Neural progenitor cell (in vitro differentiated cells): ENCODE results near the gene PSME3IP1. TPM values are rescaled to one million over a fixed set of nuclear protein-coding genes. Genes with fewer than 3 reads are reported as not detected.

Experiments used
- DNase-seq: peaks from one replicate; pipeline ENCODE4 v3.0.0-alpha.2; 2016; ENCODE audit warnings: low spot score
- H2AFZ ChIP-seq: fragments of 200-600 bp; sonication (generic); replicated peaks from 2 replicates; pipeline ENCODE4 v1.6.1; 2016; ENCODE audit warnings: antibody characterized with exemption
- H3F3A ChIP-seq: fragments of 200-600 bp; sonication (generic); 2 replicates; pipeline ENCODE4 v1.6.1; 2016; ENCODE audit warnings: antibody characterized with exemption, low read depth
- H3K27ac ChIP-seq: fragments of 200-600 bp; sonication (generic); 2 replicates; pipeline ENCODE4 v1.5.1; 2016; ENCODE audit warnings: mild to moderate bottlenecking
- H3K27me3 ChIP-seq: fragments of 200-600 bp; sonication (generic); 2 replicates; pipeline ENCODE4 v1.6.1; 2016; ENCODE audit warnings: mild to moderate bottlenecking, moderate library complexity
- H3K36me3 ChIP-seq: fragments of 200-600 bp; sonication (generic); 2 replicates; pipeline ENCODE4 v1.5.1; 2016
- H3K4me1 ChIP-seq: fragments of 200-600 bp; sonication (generic); 2 replicates; pipeline ENCODE4 v1.6.1; 2016; ENCODE audit warnings: mixed run types
- H3K4me2 ChIP-seq: fragments of 200-600 bp; sonication (generic); 2 replicates; pipeline ENCODE4 v1.6.1; 2016
- H3K4me3 ChIP-seq: fragments of 200-600 bp; sonication (generic); 2 replicates; pipeline ENCODE4 v1.5.1; 2016
- H3K79me2 ChIP-seq: fragments of 200-600 bp; sonication (generic); 2 replicates; pipeline ENCODE4 v1.6.1; 2016; ENCODE audit warnings: low read depth
- H3K9ac ChIP-seq: fragments of 200-600 bp; sonication (generic); 2 replicates; pipeline ENCODE4 v1.6.1; 2016
- H3K9me3 ChIP-seq: fragments of 200-600 bp; sonication (generic); 2 replicates; pipeline ENCODE4 v1.5.1; 2016; ENCODE audit warnings: low read depth
- H4K20me1 ChIP-seq: fragments of 200-600 bp; sonication (generic); 2 replicates; pipeline ENCODE4 v1.6.1; 2016; ENCODE audit warnings: low read depth
- H3K27ac Mint-ChIP-seq: 3 replicates; pipeline ENCODE4 v1.8.0; 2021; ENCODE audit warnings: mixed read lengths
- H3K27me3 Mint-ChIP-seq: 2 replicates; pipeline ENCODE4 v1.8.0; 2022; ENCODE audit warnings: low read depth, mild to moderate bottlenecking, inconsistent platforms, moderate library complexity, mixed read lengths; ENCODE audit not compliant: insufficient read depth
- H3K36me3 Mint-ChIP-seq: 3 replicates; pipeline ENCODE4 v1.8.0; 2021; ENCODE audit warnings: mixed read lengths
- H3K4me1 Mint-ChIP-seq: 3 replicates; pipeline ENCODE4 v1.8.0; 2021; ENCODE audit warnings: mixed read lengths
- H3K4me3 Mint-ChIP-seq: 3 replicates; pipeline ENCODE4 v1.8.0; 2021; ENCODE audit warnings: mild to moderate bottlenecking, moderate library complexity, mixed read lengths
- H3K9me3 Mint-ChIP-seq: 3 replicates; pipeline ENCODE4 v1.8.0; 2020; ENCODE audit warnings: mixed read lengths
- CTCF ChIP-seq: fragments of 200-600 bp; sonication (generic); IDR thresholded peaks from 2 replicates; pipeline ENCODE4 v1.5.1; 2017; ENCODE audit warnings: antibody characterized with exemption, mild to moderate bottlenecking
- EZH2 ChIP-seq: fragments of 200-600 bp; sonication (generic); IDR thresholded peaks from 2 replicates; pipeline ENCODE4 v1.6.1; 2017; ENCODE audit warnings: antibody characterized with exemption, mild to moderate bottlenecking, moderate library complexity
- EZH2phosphoT487 ChIP-seq: fragments of 200-600 bp; sonication (generic); IDR thresholded peaks from 2 replicates; pipeline ENCODE4 v1.6.1; 2017; ENCODE audit warnings: antibody characterized with exemption
- total RNA-seq: library from RNA; depleted of rRNA; stranded (reverse); fragments of >200 nt; gene quantifications from 2 replicates; pipeline ENCODE4 v1.2.3, GENCODE V29; 2015; ENCODE audit warnings: low replicate concordance

PSME3IP1 gene
- total RNA-seq, 1 donor from 2014 or later = 184 TPM

- peaks cover 6% of the 10 kb centered on the region for H3K36me3 Mint-ChIP-seq
- H3K79me2 ChIP-seq = no peaks in the 10 kb centered on the region
- peaks cover 60% of the 10 kb centered on the region for H3K4me1 Mint-ChIP-seq
- peaks cover 7% of the 10 kb centered on the region for H3K27me3 Mint-ChIP-seq
- peaks cover 17% of the 10 kb centered on the region for H3F3A ChIP-seq
- H3K36me3 ChIP-seq = no peaks in the 10 kb centered on the region
- H3K27ac ChIP-seq = no peak overlapping the region
- H4K20me1 ChIP-seq = no peaks in the 10 kb centered on the region
- TF ChIP-seq EZH2phosphoT487 = no peak
- no peak for TF ChIP-seq CTCF
- TF ChIP-seq EZH2 = no peak
- no peak overlapping the region for H3K27ac Mint-ChIP-seq
- no peak overlapping the region for H3K4me3 Mint-ChIP-seq
- no peak overlapping the region for H2AFZ ChIP-seq
- H3K4me2 ChIP-seq = no peak overlapping the region
- H3K27me3 ChIP-seq = no peaks in the 10 kb centered on the region
- H3K9me3 ChIP-seq = no peaks in the 10 kb centered on the region
- peaks cover 16% of the 10 kb centered on the region for H3K4me1 ChIP-seq
- no peak overlapping the region for H3K9ac ChIP-seq
- no peaks in the 10 kb centered on the region for H3K9me3 Mint-ChIP-seq
- DNase-seq = no peak
- H3K4me3 ChIP-seq = no peak overlapping the region
Observed at GRCh38 chr16:57113042-57113453, 72.8 kb downstream of the PSME3IP1 start.

- no peak for DNase-seq
- Histone ChIP-seq H3K27me3 (no peaks in the 10 kb centered on the region), H4K20me1 (no peaks in the 10 kb centered on the region), H3K27ac (no peak overlapping the region), H3K36me3 (no peaks in the 10 kb centered on the region), H3K4me3 (no peak overlapping the region), H3K9ac (no peak overlapping the region), H3K4me2 (no peak overlapping the region), H2AFZ (no peak overlapping the region), H3F3A (peaks cover 17% of the 10 kb centered on the region), H3K9me3 (no peaks in the 10 kb centered on the region), H3K4me1 (peaks cover 16% of the 10 kb centered on the region), H3K79me2 (no peaks in the 10 kb centered on the region)
- Mint-ChIP-seq H3K9me3 (no peaks in the 10 kb centered on the region), H3K4me3 (no peak overlapping the region), H3K4me1 (peaks cover 58% of the 10 kb centered on the region), H3K27me3 (peaks cover 6% of the 10 kb centered on the region), H3K27ac (peak overlapping the region; percentile 78), H3K36me3 (peaks cover 1% of the 10 kb centered on the region)
- no peak for TF ChIP-seq EZH2phosphoT487
- no peak for TF ChIP-seq EZH2
- no peak for TF ChIP-seq CTCF
Observed at GRCh38 chr16:57112403-57113041, 73.3 kb downstream of the PSME3IP1 start.

- TF ChIP-seq CTCF (no peak), EZH2phosphoT487 (no peak), EZH2 (no peak)
- no peaks in the 10 kb centered on the region for H3K79me2 ChIP-seq
- Mint-ChIP-seq H3K9me3 (no peaks in the 10 kb centered on the region), H3K27ac (no peak overlapping the region), H3K4me1 (peaks cover 61% of the 10 kb centered on the region), H3K27me3 (peaks cover 6% of the 10 kb centered on the region), H3K36me3 (no peaks in the 10 kb centered on the region), H3K4me3 (no peak overlapping the region)
- no peaks in the 10 kb centered on the region for H3K27me3 ChIP-seq
- H3F3A ChIP-seq = peaks cover 17% of the 10 kb centered on the region
- H3K9me3 ChIP-seq = no peaks in the 10 kb centered on the region
- H4K20me1 ChIP-seq = no peaks in the 10 kb centered on the region
- no peak overlapping the region for H3K4me2 ChIP-seq
- H3K4me3 ChIP-seq = no peak overlapping the region
- H3K36me3 ChIP-seq = no peaks in the 10 kb centered on the region
- H3K9ac ChIP-seq = no peak overlapping the region
- no peak overlapping the region for H2AFZ ChIP-seq
- H3K27ac ChIP-seq = no peak overlapping the region
- DNase-seq = no peak
- peaks cover 22% of the 10 kb centered on the region for H3K4me1 ChIP-seq
Observed at GRCh38 chr16:57111420-57111819, 74.4 kb downstream of the PSME3IP1 start.
